GM18502 (cell line): ENCODE measurements around the gene STPG2.

ENCODE experiments used
- ATAC-seq: cut with Tn5 transposase; IDR thresholded peaks from one replicate; pipeline ENCODE4 v1.9.1; 2021; ENCODE audit warnings: mild to moderate bottlenecking; ENCODE audit not compliant: unreplicated experiment, poor library complexity

STPG2 gene

GRCh38 chr4:97548943-97549583 is 594.2 kb downstream of the STPG2 start:
- peak; percentile 68 for ATAC-seq

GRCh38 chr4:97548186-97548585 is 595.1 kb downstream of the STPG2 start:
- ATAC-seq = no peak

GRCh38 chr4:97531351-97531750 is 611.9 kb downstream of the STPG2 start:
- ATAC-seq = no peak

- ATAC-seq = no peak
Measured at GRCh38 chr4:97530676-97531075, 612.6 kb downstream of the STPG2 start.

GRCh38 chr4:97525236-97525635 is 618.0 kb downstream of the STPG2 start:
- ATAC-seq = no peak

GRCh38 chr4:97517939-97518338 is 625.3 kb downstream of the STPG2 start:
- ATAC-seq = no peak

GRCh38 chr4:97513917-97514316 is 629.4 kb downstream of the STPG2 start:
- ATAC-seq = no peak
